MV-4-11 (cell line): ENCODE results near the gene FABP1.

Experiments
- DNase-seq: peaks from one replicate; lab custom pipeline; 2025; lab: John Stamatoyannopoulos, UW

The FABP1 gene

DNA sequence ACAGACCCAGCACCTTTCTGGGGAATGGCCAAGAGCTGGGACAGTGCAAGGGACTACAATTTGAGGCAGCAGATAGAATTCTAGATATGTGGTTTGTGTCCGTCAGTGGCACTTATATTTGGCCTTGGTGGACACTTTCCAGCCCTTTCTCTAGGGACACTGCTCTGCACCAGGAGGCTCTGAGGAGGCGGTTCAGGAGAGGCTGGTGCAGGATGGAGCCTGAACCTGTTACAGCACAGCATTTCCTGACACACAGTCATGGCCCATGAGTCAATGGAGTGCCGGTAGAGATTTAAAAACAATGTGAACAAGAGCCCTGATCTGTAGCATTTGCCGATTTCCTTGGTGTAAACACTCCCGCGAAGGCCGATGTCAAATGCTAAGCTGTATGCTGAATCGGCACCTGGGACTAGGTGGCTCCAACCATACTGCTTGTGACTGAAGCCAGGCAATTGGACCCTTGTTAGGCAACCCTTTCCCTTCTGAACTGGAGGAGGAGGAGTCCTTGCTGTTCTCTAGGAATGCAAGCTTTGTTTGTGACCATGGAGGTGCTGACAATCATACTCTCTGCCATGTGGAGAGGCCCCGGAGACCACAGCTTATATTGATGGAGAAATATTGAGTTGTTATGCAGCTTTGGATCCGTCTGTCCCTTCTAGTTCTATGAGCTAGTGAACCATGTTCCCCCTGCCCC is 11.9 kb downstream of the FABP1 start:
- no peak for DNase-seq

DNA sequence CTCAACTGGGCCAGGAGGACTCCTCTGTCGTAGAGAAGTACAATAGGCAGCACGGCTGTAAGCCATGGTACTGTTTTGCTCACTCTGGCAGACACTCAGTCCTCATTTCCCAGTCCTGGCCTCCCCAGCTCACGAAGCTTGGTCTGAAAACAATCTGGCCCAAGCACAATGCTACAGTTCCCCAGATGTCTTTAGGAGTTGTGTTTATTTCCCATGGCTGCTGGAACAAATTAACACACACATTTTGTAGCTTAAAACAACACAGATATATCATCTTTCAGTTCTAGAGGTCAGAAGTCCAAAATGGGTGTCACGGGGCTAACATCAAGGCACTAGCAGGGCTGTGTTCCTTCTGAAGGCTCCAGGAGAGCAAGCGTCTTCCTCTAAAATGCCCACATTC is 13.0 kb downstream of the FABP1 start:
- no peak for DNase-seq

DNA sequence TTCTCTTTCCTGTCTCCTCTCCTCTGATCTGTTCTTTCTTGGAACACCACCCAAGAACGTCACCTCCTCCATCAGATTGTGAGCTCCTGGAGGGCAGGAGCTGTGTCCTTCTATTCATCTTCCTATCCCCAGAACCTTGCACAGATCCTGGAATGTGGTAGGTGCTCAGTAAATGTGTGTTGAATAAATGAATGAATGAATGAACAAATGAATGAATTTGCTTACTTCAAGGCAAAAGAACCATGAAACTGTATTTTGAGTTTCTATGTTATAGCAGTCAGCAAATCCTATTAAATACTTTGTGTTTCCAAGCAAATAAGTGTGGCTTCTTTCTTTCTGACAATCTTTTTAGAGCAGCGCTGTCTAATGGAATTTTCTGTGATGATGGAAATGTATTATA is 14.8 kb downstream of the FABP1 start:
- no peak for DNase-seq

DNA sequence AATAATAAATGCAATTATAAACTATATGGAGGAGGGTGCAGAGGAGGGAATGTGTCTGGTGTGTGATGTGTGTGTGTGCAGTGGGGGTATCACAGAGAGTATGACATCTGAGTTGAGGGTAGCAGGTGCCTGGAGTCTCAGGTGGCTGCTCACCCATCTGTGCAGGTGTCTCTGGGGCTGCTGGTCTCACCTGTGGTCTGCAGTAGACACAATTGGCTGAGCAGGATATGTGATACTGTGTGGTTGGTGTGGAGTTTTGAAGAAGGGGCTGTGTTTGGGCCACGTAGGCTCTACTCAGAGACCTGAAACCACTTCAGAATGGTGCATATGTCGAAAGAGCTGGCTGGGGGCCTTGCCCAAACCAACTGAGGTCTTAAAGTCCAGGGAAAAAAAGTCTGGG is 17.0 kb downstream of the FABP1 start:
- no peak for DNase-seq

DNA sequence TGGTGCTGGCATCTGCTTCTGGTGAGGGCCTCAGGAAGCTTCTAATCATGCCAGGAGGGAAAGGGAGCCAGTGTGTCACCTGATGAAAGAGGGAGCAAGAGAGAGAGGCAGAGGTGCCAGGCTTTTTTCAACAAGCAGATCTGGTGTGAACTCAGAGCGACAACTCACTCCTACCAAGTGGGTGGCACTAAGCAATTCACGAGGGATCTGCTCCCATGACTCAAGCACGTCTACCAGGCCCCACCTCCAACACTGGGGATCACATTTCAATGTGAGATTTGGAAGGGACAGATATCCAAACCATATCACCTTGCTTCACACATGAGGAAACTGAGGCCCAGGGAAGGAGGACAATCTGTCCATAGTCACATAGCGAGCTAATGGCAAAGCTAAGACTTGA is 19.1 kb downstream of the FABP1 start:
- no peak for DNase-seq

DNA sequence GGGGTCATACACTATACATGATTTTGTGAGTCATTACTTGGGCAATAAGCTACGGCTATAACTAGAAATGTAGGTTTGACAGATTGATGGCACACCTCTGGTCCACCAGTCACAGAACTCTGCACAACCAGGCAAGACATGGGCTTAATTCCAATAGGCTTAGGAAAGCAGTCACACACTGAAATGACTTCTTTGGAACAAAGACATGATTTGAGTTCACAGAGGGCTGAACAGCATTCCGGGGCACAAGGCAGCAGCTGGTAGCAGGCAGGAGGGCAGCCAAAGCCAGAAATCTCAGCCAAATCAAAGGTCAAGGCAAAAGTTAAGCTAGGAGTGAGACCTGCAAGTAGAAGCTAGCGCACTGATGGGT is 27.4 kb downstream of the FABP1 start:
- DNase-seq = no peak

DNA sequence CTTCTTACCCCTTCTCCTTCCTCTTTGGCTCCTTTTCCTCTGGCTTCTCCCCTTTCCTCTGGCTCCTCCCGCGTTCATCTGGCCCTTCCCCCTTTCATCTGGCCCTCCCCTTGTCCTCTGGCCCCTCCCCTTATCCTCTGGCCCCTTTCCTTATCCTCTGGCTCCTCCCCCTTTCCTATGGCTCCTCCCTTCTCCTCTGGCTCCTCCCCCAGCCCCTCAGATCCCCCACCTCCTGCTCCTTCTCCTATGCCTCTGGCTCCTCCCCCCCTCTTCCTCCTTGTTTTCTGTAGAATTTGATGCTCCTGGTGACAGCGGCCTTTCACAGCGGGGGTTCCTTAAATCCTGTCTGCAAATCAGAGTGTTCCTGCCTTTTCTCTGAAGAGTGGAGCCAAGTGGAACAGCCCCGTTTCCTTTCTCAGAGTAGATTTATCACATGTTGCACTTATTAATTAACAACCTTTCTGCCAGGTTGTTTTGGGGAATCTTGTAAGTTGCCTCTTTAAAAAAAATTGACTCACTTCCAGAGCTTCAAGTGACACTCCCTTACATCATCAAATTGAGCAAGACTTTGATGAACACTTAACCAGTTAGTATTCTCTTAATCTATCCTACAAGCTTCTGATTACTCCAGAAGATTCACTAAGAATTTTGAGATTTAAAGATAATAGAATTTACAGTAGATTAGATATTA is 27.9 kb downstream of the FABP1 start:
- DNase-seq = peak; percentile 37

DNA sequence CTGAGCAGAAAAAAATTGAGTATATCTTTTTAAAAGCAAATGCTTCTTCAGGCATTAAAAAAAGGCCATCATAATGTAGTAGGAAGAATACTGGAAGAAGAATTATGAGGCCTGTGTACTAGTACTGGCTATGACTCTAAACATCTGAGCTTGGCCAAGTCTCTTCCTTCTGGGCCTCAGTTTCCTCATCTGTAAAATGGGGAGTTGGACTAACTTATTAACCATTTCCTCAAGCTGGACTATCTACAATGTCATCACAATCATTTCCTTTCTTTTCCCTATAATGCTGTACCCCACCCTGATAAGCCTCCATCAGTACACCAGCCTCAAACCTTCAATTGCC is 29.3 kb downstream of the FABP1 start:
- DNase-seq = no peak

DNA sequence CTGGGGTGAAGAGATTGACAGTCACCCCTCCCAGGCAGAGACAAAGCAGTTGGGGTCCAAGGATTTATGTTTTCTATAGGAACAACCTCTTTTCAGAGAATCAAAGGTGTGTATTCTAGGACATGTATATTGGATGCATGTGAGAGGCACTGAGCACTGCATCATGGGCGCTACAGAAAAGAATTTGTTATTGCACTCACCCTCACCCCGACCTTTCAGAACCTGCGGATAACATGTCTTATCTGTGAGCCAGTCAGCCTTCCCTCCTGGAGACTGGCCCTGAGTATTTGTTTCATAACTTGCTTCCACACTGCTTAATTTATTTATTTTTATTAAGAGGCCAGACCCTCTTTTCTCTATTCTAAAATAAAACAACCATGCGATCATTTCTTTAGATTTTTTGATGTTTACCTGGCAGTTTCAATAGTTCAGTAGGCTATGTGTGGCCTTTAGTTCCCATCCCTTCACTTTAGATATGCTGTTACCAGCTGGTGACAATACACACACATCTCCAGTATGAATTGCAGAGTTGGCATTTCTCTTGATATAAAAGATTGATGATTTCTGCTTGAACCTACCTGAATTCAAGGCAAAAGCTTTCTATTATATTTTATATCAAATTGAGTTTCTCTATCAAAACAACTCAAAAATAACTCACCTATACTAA is 29.8 kb downstream of the FABP1 start:
- no peak for DNase-seq

DNA sequence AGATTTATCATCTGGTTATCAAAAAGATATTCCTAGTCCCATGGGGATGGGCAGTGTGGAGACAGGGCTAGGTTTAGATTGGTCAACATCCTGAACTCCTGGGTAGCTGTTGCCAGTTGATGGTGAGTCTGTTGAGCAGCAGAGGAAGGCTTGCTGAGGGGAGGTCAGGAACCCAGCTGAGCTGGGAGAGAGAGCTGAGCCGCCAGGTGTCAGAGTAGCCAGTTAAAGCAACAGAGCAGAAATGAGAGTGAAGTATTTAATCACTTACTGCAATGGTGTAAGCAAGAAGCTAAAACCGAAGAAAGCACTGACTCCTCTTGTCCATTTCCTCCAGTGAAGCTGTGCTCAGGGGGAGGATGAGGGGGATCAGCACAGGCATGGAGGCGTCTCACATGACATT is 30.7 kb downstream of the FABP1 start:
- DNase-seq = no peak

DNA sequence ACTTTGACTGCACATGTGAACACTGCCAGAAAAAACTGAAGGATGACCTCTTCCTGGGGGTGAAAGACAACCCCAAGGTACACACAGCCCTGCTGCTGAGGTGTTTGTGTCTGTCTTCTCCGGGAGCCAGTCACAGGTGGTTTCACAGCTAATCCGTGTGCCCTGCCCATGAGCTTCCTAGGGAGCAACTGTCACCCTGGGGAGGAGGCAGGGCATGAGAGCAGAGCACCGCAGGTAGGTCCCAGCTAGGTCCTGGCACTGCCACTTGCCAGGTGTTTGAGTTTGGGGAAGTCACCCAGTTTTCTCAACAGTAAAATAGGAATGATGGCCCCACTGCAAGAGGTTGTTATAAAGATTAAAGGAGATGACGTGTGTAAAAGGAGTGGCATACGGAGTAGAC is 31.2 kb downstream of the FABP1 start:
- no peak for DNase-seq

DNA sequence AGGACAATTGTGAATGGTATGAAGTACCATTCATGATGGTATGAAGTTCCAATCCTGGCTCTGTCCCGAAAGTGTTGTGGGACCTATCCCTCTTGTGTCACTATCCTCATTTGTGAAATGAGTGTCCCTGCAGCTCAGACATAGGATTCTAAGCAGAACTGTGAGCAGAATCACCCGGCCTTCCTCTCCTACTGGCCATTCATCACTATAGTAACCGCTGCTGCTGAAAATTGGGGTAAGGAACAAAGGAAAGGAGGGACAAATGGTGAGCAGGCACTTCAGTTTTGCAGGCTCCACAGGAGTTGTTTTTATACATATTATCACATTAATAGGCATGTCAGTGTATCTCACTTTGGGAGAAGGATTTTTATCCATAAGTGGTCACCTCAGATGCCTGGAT is 32.8 kb downstream of the FABP1 start:
- DNase-seq = no peak

DNA sequence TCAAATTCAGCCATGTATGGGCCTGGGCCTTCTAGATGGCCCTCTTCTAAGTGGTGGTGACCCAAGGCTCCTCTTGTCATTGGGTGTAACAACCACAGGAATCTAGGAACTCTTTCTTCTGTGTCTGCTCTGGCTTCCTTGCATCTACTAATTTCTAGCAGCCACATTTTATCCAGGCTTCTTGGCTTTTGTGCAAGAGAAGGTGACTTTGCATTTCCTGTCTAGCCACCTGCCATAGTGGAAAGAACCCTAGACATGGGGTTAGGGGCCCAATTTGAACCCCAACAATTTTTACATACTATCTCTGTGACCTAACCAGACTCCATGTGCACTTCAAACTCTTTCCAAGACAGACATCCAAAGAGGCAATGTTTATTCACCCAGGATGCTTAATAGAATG is 35.1 kb downstream of the FABP1 start:
- peak; percentile 47 for DNase-seq

DNA sequence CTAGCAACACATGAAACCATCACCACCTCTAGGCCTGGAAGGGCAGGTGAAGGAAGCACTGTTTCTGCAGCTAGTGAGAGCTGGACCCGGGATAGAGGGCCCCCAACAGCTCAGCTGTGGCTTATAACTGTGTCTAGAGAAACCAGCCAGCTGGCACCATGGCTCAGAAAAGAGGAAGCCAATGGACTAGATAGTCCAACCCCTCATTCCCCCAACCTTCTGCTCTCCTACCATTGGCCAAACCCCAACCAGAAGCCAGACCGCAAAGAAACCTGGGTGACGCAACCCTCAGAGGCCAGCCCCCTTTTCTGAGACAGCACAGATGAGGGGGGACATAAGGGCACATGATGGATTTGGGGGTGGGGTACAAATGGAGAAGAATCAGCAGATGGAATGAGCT is 35.9 kb downstream of the FABP1 start:
- peak; percentile 98 for DNase-seq

DNA sequence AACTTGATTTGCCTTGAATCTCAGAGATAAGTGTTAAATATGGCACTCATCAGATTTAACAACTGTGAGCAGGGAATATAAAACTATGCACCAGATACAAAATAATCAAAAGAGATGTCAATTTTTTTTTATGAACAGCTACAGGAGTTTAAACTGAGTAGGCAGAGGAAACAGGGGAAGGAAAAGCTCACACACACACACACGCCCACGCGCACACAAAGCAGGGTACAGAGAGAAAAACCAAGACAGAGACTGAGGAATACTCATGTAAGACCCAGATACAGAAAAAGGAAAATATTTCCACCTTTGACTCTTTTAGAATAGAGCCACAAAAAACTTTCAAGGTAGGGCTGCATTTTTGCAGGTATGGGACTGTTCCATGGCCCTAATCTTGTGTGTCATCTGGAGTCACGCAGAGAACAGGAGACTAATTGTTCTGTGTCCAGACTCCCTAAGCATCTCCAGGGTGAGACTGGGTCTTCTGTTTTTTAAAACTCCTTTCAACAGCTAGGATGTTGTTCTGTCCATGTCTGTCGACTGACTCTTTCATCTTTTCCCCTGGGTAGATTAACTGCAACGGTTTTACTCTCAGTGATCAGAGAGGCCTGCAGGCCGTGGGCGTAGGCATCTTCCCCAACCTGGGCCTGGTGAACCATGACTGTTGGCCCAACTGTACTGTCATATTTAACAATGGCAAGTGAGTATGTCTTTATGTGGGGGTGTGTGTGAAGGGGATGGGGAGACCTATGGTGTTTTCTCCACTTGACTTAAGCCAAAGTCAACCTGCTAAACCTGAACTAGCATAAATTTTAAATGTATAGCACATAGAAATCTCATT is 37.2 kb downstream of the FABP1 start:
- peak; percentile 36 for DNase-seq

DNA sequence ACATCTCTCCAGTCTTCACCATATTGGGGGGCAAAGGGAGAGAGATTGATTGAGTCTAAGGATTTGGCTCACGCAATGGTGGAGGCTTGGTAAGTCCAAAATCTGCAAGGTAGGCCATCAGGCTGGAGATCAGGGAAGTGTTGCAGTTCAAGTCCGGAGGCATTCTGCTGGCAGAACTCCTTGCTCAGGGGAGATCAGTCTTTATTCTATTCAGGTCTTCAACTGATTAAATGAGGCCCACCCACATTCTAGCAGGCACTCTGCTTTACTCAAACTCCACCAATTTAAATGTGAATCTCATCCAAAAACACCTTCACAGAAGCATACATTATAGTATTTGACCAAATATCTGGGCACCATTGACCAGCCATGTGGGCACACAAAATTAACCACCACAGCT is 38.9 kb downstream of the FABP1 start:
- no peak for DNase-seq

DNA sequence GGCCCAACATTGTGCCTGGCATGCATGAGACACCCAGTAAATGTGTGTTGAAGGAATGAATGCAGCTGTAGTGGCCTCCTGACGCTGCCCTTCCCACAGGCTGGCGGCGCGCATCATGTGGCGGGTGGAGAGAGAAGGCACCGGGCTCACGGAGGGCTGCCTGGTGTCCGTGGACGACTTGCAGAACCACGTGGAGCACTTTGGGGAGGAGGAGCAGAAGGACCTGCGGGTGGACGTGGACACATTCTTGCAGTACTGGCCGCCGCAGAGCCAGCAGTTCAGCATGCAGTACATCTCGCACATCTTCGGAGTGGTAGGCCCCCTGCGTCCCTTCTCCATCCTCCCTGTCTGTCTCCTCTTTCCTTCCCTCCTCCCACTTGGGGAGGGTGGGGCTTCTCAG is 40.1 kb downstream of the FABP1 start:
- DNase-seq = no peak

DNA sequence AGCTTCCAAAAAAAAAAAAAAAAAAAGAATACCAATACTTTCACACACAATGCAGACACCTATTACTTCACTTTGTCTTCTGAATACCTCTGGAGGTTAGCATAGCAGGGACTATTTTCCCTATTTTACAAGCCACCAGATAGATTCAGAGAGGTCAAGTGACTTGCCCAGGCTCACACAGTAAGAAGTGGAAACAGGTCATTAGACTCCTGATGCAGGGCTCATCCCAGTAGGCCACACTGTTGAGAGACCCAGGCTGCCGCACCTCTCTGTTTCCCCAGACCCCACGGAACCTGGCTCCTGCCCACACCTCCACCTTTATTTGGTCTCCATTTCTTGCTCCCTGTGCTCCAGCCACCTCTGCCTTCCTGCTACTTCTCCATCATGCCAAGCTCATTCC is 40.8 kb downstream of the FABP1 start:
- no peak for DNase-seq

DNA sequence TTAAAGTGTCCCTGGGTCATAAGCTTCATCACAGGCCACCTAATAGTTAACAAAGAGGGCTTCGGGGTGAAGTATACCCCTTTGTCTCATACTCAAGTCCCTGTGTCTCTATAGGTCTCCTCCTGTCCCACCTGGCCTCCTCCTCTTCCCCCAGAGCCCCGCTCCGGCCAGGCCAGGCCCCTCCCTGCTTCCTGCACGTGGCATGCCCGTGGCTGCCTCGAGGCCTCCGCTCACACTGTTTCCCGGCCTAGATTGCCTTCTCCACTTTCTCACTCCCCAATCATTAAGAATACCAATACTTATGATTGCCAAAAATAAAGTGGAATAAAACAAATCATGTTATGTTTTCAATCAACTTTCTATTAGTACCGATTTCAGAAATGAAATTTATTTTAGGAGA is 41.5 kb downstream of the FABP1 start:
- DNase-seq = no peak

DNA sequence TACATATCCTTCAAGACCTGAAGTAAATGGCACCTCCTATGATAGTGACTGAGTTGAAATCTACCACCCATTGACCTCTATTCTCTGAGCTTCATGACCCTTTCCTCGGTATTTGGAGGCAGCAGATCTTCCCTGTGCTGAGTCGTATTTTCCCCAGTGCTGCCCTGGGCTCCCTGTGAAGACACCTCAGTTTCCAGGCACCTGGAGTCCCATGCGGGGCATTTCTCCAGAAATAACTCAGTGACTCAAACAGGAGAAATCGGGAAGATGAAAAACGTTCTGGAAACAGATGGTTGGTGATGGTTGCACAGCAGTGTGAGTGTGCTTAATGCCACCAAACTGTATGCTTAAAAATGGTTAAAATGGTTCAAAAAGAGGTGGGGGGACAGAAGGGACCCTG is 42.3 kb downstream of the FABP1 start:
- no peak for DNase-seq

DNA sequence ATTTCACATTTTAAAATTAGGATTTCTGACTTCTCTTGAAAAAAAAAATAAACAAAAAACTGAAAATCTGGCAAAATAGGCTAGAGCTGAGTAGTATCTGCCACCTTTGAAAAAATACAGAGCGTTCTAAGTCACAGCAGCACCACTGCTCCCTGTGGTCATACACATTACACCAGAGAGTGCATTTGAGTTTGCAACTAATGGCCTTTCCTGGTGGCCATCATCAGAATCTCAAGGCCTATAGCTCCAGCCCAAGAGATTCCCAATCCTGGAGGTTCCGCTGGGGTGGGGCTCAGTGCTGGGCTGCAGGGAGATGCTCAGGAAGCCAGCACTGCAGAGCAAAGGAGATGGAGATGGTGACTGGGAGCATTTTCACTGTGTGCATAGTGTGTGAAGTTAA is 42.8 kb downstream of the FABP1 start:
- no peak for DNase-seq

DNA sequence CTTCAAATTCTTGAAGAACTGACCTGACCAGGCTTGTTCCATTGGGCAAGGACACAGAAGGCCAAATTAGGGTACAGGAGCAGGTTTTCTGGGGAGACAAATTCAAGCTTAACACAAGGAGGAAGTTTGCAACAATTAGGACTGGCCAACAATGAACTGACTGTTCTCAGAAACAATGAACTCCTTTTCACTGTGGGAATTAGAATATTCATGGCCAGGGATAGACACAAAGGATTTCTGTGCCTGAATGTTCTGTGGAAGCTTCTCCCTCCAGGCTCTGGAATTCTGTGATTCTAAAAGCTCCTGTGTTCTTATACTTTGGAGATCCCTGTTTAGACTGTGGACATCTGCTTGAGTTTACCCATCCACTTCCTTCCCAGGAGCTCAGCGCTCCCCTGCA is 45.1 kb downstream of the FABP1 start:
- no peak for DNase-seq
